Keratinocyte (primary cell): ENCODE data around the gene SERPINA1. TPM values are rescaled to one million over a fixed set of nuclear protein-coding genes. Genes with fewer than 3 reads are reported as not detected.

Source experiments
- DNase-seq: peaks from one replicate; pipeline ENCODE4 v3.0.0-alpha.2; 2011; ENCODE audit warnings: low read depth, missing footprints, low spot score
- FAIRE-seq: peaks from 2 replicates; lab custom pipeline; 2011; peaks lifted over from hg19 to GRCh38; lab: Jason Lieb, UNC
- H2AFZ ChIP-seq: 2 replicates; pipeline ENCODE4 v1.6.0; 2012; ENCODE audit warnings: low read length, control low read depth, inconsistent platforms; ENCODE audit not compliant: control insufficient read depth
- H3K27ac ChIP-seq: 2 replicates; pipeline ENCODE4 v1.5.1; 2011; ENCODE audit warnings: low read length; ENCODE audit not compliant: control insufficient read depth, insufficient read depth
- H3K27me3 ChIP-seq: 3 replicates; pipeline ENCODE4 v1.6.0; 2011; ENCODE audit warnings: low read length; ENCODE audit not compliant: control insufficient read depth, insufficient read depth; ENCODE audit errors: extremely low read depth
- H3K36me3 ChIP-seq, 2 experiments: 2 replicates in 1 of 2; 3 replicates in 1 of 2; pipeline ENCODE4 v1.5.1; 2011; ENCODE audit warnings: low read length in 2 of 2, mild to moderate bottlenecking in 1 of 2; ENCODE audit not compliant: control insufficient read depth in 2 of 2, insufficient read depth in 2 of 2; ENCODE audit errors: extremely low read depth in 1 of 2
- H3K4me1 ChIP-seq: 3 replicates; pipeline ENCODE4 v1.5.1; 2011; ENCODE audit warnings: low read length; ENCODE audit not compliant: control insufficient read depth, insufficient read depth; ENCODE audit errors: extremely low read depth
- H3K4me2 ChIP-seq: 3 replicates; pipeline ENCODE4 v1.6.0; 2011; ENCODE audit warnings: low read depth, low read length; ENCODE audit not compliant: control insufficient read depth, insufficient read depth; ENCODE audit errors: extremely low read depth
- H3K4me3 ChIP-seq, 3 experiments: fragments of 200-600 bp in 1 of 3; sonication (generic) in 1 of 3; 2 replicates in 2 of 3; 3 replicates in 1 of 3; pipeline ENCODE4 v1.5.1; 2011 to 2016; ENCODE audit warnings: low read length in 3 of 3, mild to moderate bottlenecking in 3 of 3, control low read depth in 2 of 3, inconsistent platforms in 1 of 3, low read depth in 1 of 3, mixed read lengths in 1 of 3, mixed run types in 1 of 3, moderate library complexity in 1 of 3; ENCODE audit not compliant: control insufficient read depth in 2 of 3, insufficient read depth in 2 of 3; ENCODE audit errors: extremely low read depth in 1 of 3
- H3K79me2 ChIP-seq: 2 replicates; pipeline ENCODE4 v1.6.0; 2012; ENCODE audit warnings: low read length; ENCODE audit not compliant: control insufficient read depth, insufficient read depth
- H3K9ac ChIP-seq: 3 replicates; pipeline ENCODE4 v1.6.0; 2011; ENCODE audit warnings: low read length; ENCODE audit not compliant: control insufficient read depth, insufficient read depth; ENCODE audit errors: extremely low read depth
- H3K9me1 ChIP-seq: 3 replicates; pipeline ENCODE4 v1.6.0; 2011; ENCODE audit warnings: low read length; ENCODE audit not compliant: control insufficient read depth, insufficient read depth; ENCODE audit errors: extremely low read depth
- H3K9me3 ChIP-seq: 2 replicates; pipeline ENCODE4 v1.5.1; 2012; ENCODE audit warnings: low read depth, low read length; ENCODE audit not compliant: control insufficient read depth
- H4K20me1 ChIP-seq: 3 replicates; pipeline ENCODE4 v1.6.0; 2011; ENCODE audit warnings: low read length; ENCODE audit not compliant: control insufficient read depth, insufficient read depth; ENCODE audit errors: extremely low read depth
- EZH2 ChIP-seq: IDR thresholded peaks from one replicate; pipeline ENCODE4 v1.6.1; 2012; ENCODE audit warnings: inconsistent platforms, mild to moderate bottlenecking, low read length, moderate library complexity
- dilution Hi-C: fragments of 300-500 bp; cut with MboI; formaldehyde crosslinking; loops from one replicate; pipeline ENCODE4 v1.7.0; 2020; ENCODE audit warnings: low sequenced_read_pairs; ENCODE audit not compliant: extremely low pct_ligation_motif_present
- polyA plus RNA-seq, 5 experiments: library from polyadenylated mRNA; depleted of rRNA in 3 of 5; stranded (reverse) in 3 of 5; stranded (forward) in 1 of 5; unstranded in 1 of 5; fragments of >200 nt; gene quantifications; 1 replicate in 1 of 5; 2 replicates in 3 of 5; 3 replicates in 1 of 5; pipeline versions ENCODE4 v1.2.1 to v1.2.3, GENCODE V29; 2011 to 2012; ENCODE audit warnings: missing spikeins in 2 of 5, low read depth in 1 of 5, low replicate concordance in 1 of 5
- TF ChIP-seq, protein P1 (sequence below), 3 experiments: IDR thresholded peaks in 1 of 3; conservative IDR thresholded peaks in 1 of 3; optimal IDR thresholded peaks in 1 of 3; 2 replicates in 2 of 3; 3 replicates in 1 of 3; pipeline versions ENCODE3 to v1.5.1; 2011; ENCODE audit warnings: low read length in 3 of 3, mild to moderate bottlenecking in 3 of 3, moderate library complexity in 2 of 3, control low read depth in 1 of 3, inconsistent platforms in 1 of 3; ENCODE audit not compliant: insufficient read depth in 2 of 3; ENCODE audit errors: extremely low read depth in 1 of 3

Gene SERPINA1
- polyA plus RNA-seq, 1 donor (not counting 4 experiments of a cell fraction or from before 2014, with no cell fraction given): 0.71 TPM

DNA sequence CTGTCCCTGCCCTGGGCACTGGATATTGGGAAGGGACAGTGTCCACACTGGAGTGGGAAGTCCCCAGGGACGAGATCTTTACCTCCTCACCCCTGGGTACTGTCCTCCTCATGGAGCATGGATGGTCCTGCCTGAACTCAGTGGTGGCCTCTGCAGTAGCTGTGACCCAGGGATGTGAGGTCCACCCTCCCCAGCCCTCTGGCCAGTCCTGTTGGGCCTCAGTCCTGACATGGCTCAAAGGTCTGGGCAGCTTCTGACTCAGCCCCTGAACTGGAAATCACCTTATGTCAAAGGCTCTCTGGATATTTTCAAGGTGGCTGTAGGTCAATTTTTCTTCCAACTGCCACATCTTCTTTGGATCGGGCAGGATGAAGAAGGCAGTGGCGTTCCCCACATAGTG lies 24.4 kb downstream of the SERPINA1 start:
- no peaks in the 10 kb centered on the region for H4K20me1 ChIP-seq
- no peaks in the 10 kb centered on the region for H3K27me3 ChIP-seq
- H3K4me2 ChIP-seq: no peak overlapping the region
- no peaks in the 10 kb centered on the region for H3K79me2 ChIP-seq
- DNase-seq: no peak
- no peak for FAIRE-seq
- H3K27ac ChIP-seq: no peak overlapping the region
- no peaks in the 10 kb centered on the region for H3K9me1 ChIP-seq
- no peak overlapping the region for H3K9ac ChIP-seq
- no peaks in the 10 kb centered on the region for H3K4me1 ChIP-seq
- no peak for TF ChIP-seq EZH2
- TF ChIP-seq, protein P1, sequence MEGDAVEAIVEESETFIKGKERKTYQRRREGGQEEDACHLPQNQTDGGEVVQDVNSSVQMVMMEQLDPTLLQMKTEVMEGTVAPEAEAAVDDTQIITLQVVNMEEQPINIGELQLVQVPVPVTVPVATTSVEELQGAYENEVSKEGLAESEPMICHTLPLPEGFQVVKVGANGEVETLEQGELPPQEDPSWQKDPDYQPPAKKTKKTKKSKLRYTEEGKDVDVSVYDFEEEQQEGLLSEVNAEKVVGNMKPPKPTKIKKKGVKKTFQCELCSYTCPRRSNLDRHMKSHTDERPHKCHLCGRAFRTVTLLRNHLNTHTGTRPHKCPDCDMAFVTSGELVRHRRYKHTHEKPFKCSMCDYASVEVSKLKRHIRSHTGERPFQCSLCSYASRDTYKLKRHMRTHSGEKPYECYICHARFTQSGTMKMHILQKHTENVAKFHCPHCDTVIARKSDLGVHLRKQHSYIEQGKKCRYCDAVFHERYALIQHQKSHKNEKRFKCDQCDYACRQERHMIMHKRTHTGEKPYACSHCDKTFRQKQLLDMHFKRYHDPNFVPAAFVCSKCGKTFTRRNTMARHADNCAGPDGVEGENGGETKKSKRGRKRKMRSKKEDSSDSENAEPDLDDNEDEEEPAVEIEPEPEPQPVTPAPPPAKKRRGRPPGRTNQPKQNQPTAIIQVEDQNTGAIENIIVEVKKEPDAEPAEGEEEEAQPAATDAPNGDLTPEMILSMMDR (optimal IDR thresholded peaks at IDR 0.05 in 1 of 3, IDR thresholded peaks at IDR 0.05 in 1 of 3, conservative IDR thresholded peaks at IDR 0.05 in 1 of 3; ENCODE audit: extremely low read depth in 1 of 3, insufficient read depth in 2 of 3, low read length in 3 of 3): no peak
- no peak overlapping the region for H2AFZ ChIP-seq
- H3K36me3 ChIP-seq: no peaks in the 10 kb centered on the region
- no peaks in the 10 kb centered on the region for H3K9me3 ChIP-seq
- dilution Hi-C loops: no loop called here
- no peak overlapping the region for H3K4me3 ChIP-seq

DNA sequence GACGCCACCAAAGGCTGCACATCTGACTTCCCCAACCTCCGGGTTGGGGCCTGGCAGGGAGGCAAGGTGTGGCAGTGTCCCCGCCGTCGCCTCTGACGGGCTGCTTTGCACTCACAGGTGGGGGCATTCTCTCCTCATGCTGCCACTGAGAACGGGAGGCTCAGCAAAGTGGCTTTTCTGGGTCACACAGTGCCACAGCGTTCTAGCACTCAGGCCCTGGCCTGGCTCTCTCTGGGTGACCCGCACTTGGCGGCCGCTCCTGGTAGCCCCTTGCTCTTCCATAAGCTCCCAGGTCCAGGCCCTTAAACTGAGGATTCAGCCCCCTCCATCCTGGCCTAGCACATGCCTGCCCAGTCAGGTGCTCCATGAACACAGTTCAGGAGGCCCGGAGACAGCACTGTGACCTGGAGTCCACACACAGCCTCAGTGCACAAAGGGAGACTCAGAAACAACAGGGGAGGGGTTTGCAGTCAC lies 25.2 kb downstream of the SERPINA1 start:
- no peak for TF ChIP-seq EZH2
- TF ChIP-seq, protein P1 (optimal IDR thresholded peaks at IDR 0.05 in 1 of 3, IDR thresholded peaks at IDR 0.05 in 1 of 3, conservative IDR thresholded peaks at IDR 0.05 in 1 of 3; ENCODE audit: extremely low read depth in 1 of 3, insufficient read depth in 2 of 3, low read length in 3 of 3): no peak
- FAIRE-seq: no peak
- H3K27ac ChIP-seq: no peak overlapping the region
- H3K9me3 ChIP-seq: no peaks in the 10 kb centered on the region
- H4K20me1 ChIP-seq: no peaks in the 10 kb centered on the region
- no peak for DNase-seq
- no peaks in the 10 kb centered on the region for H3K9me1 ChIP-seq
- H3K9ac ChIP-seq: no peak overlapping the region
- no peak overlapping the region for H2AFZ ChIP-seq
- H3K4me2 ChIP-seq: no peak overlapping the region
- H3K4me1 ChIP-seq: no peaks in the 10 kb centered on the region
- H3K4me3 ChIP-seq: no peak overlapping the region
- no peaks in the 10 kb centered on the region for H3K36me3 ChIP-seq
- H3K79me2 ChIP-seq: no peaks in the 10 kb centered on the region
- dilution Hi-C loops: no loop called here
- no peaks in the 10 kb centered on the region for H3K27me3 ChIP-seq
